ENCODE results near the gene FHAD1. TPM values are rescaled to one million over a fixed set of nuclear protein-coding genes. Genes with fewer than 3 reads are reported as not detected.
A peak's percentile ranks its signal among the peaks of the same experiment; 100 is the strongest.

Gene FHAD1
- total RNA-seq, 1 donor from 2014 or later = not detected

DNA sequence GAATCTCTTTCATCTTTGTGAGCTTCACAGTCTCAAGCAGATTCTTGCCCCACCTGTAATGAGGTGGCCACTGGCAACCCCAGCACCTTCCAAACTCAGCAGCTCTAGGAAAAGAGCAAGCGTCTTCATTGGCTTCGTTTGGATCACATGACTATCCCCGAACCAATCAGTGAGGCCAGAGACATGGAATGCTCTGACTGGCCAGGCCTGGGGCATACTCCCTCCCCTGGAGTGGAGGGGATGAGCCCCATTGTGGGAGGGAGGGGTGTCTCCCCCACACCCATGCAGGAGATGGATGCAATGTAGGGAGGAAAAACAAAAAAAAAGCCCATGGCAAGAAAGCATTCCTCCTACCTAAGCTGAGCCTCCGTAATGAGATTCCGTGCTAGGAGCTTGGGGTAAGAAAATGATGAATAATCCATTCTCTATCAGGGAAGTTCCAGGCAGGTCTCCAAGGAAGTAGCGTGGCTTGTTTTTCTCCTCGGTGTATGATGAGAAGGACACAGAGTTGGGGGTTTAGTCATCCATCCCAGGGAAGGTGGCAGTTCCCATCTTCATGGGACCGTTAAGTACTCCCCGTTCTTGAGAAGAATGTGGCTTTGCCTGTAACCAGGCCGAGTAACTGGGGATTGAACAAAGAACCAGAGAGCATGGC is 32.7 kb downstream of the FHAD1 start:
- Mint-ChIP-seq H3K27me3 (ENCODE audit: low read depth) (peaks cover 12% of the 10 kb centered on the region), H3K4me3 (ENCODE audit: unreplicated experiment) (no peak overlapping the region), H3K4me1 (ENCODE audit: low read depth) (peaks cover 17% of the 10 kb centered on the region), H3K36me3 (ENCODE audit: low read depth) (no peaks in the 10 kb centered on the region), H3K9me3 (ENCODE audit: low read depth) (no peaks in the 10 kb centered on the region), H3K27ac (ENCODE audit: unreplicated experiment) (no peak overlapping the region)
- no peak for DNase-seq (ENCODE audit: low spot score)
- TF ChIP-seq, protein P1, sequence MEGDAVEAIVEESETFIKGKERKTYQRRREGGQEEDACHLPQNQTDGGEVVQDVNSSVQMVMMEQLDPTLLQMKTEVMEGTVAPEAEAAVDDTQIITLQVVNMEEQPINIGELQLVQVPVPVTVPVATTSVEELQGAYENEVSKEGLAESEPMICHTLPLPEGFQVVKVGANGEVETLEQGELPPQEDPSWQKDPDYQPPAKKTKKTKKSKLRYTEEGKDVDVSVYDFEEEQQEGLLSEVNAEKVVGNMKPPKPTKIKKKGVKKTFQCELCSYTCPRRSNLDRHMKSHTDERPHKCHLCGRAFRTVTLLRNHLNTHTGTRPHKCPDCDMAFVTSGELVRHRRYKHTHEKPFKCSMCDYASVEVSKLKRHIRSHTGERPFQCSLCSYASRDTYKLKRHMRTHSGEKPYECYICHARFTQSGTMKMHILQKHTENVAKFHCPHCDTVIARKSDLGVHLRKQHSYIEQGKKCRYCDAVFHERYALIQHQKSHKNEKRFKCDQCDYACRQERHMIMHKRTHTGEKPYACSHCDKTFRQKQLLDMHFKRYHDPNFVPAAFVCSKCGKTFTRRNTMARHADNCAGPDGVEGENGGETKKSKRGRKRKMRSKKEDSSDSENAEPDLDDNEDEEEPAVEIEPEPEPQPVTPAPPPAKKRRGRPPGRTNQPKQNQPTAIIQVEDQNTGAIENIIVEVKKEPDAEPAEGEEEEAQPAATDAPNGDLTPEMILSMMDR (IDR thresholded peaks at IDR 0.05) = no peak

DNA sequence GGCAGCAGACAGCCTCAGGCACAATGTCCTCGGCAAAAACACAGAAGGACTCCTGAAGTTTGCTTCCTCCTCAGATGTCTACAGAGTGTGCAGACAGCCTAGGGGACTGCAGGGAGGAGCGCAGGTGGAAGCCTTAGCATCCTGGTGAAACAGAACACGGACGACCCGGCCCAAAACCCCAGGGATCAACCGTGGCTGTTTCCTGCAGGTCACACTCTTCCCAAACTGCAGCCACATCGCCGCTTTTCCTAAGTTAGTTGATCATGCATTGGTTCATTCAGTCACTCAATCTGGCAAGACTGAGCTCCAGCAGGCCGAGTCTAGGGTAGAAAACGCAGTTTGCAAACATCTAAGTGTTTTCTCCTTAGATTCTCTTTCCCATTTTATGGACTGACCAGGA is 33.4 kb downstream of the FHAD1 start:
- Mint-ChIP-seq H3K36me3 (ENCODE audit: low read depth) (no peaks in the 10 kb centered on the region), H3K4me3 (ENCODE audit: unreplicated experiment) (no peak overlapping the region), H3K9me3 (ENCODE audit: low read depth) (no peaks in the 10 kb centered on the region), H3K27ac (ENCODE audit: unreplicated experiment) (no peak overlapping the region), H3K27me3 (ENCODE audit: low read depth) (peaks cover 10% of the 10 kb centered on the region), H3K4me1 (ENCODE audit: low read depth) (peaks cover 22% of the 10 kb centered on the region)
- TF ChIP-seq, protein P1 (IDR thresholded peaks at IDR 0.05) = no peak
- no peak for DNase-seq (ENCODE audit: low spot score)

DNA sequence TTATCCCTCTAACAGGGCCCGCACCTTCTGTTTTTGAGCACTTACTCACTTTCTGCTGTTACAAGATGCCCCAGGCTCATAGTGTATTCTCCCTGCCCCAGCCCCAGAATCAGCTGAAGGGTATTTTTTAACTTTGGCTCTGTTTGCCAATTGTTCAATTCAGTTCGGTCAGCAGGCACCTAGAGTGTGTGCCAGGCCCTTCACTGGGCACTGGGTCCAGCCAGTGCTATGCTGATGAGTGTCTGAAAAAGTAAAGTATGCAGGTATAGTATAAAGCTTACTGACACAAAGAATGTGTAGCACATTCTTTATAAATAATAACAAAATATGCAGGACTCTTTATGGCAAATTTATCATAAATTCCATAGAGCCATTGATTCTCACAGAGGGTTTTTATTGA is 35.0 kb downstream of the FHAD1 start:
- no peaks in the 10 kb centered on the region for H3K9me3 Mint-ChIP-seq (ENCODE audit: low read depth)
- DNase-seq (ENCODE audit: low spot score) = no peak
- no peak overlapping the region for H3K4me3 Mint-ChIP-seq (ENCODE audit: unreplicated experiment)
- TF ChIP-seq, protein P1 (IDR thresholded peaks at IDR 0.05) = no peak
- no peak overlapping the region for H3K27ac Mint-ChIP-seq (ENCODE audit: unreplicated experiment)
- no peaks in the 10 kb centered on the region for H3K36me3 Mint-ChIP-seq (ENCODE audit: low read depth)
- peaks cover 2% of the 10 kb centered on the region for H3K27me3 Mint-ChIP-seq (ENCODE audit: low read depth)
- H3K4me1 Mint-ChIP-seq (ENCODE audit: low read depth) = peaks cover 22% of the 10 kb centered on the region

DNA sequence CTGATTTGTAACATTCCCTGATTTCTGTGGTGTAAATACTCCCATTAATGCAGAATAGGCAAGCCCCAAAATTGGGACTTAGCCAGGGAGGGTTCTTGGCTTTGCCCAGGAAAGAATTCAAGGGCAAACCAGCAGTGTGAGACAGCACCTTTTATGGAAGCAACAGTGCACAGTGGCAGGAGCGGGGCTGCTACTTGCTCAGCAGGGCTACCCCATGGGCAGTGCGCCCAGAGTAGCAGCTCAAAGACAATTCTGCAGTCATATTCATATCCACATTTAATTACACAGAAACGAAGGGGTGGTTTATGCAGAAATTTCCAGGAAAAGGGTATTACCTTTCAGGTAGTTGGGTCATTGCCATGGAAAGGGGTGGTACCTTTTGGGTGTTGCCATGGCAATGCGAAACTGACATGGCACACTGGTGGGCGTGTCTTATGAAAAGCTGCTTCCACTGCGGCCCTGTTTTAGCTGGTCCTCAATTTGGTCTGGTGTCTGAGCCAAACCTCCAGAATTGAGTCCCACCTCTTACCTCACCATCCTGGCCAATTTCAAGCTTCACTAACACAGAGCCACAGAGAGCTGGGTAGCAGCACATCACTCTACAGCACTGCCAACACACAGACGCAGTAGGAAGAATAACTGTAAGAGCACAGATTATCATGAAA is 35.9 kb downstream of the FHAD1 start:
- no peaks in the 10 kb centered on the region for H3K36me3 Mint-ChIP-seq (ENCODE audit: low read depth)
- DNase-seq (ENCODE audit: low spot score) = no peak
- peaks cover 4% of the 10 kb centered on the region for H3K27me3 Mint-ChIP-seq (ENCODE audit: low read depth)

DNA sequence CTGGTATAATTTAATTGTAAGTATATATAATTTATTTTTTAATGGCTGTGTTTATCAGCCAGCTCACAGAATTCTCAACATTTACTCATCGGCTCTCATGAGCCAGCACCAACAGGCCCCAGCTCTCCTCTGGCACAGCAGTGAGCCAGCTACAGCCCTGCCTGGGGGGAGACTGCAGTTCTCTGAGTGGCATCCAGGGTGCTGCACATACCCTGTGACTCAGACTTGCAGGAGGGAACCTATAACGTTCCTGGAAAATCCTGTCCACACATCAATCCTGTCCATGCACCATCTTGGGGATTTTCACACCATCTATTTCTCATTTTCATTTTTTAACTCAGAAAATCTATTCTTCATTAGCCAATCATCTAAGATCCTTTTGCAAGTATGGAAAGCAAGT is 36.5 kb downstream of the FHAD1 start:
- no peaks in the 10 kb centered on the region for H3K9me3 Mint-ChIP-seq (ENCODE audit: low read depth)
- peaks cover 10% of the 10 kb centered on the region for H3K27me3 Mint-ChIP-seq (ENCODE audit: low read depth)
- no peak overlapping the region for H3K27ac Mint-ChIP-seq (ENCODE audit: unreplicated experiment)
- H3K4me3 Mint-ChIP-seq (ENCODE audit: unreplicated experiment) = no peak overlapping the region
- DNase-seq (ENCODE audit: low spot score) = no peak
- H3K36me3 Mint-ChIP-seq (ENCODE audit: low read depth) = no peaks in the 10 kb centered on the region
- TF ChIP-seq, protein P1 (IDR thresholded peaks at IDR 0.05) = peak; percentile 39
- H3K4me1 Mint-ChIP-seq (ENCODE audit: low read depth) = peaks cover 22% of the 10 kb centered on the region

More for the DNA sequence above, 35.9 kb downstream of the FHAD1 start:
- peak overlapping the region; percentile 36 for H3K27ac Mint-ChIP-seq (ENCODE audit: unreplicated experiment)
- peaks cover 22% of the 10 kb centered on the region for H3K4me1 Mint-ChIP-seq (ENCODE audit: low read depth)
- no peak overlapping the region for H3K4me3 Mint-ChIP-seq (ENCODE audit: unreplicated experiment)
- TF ChIP-seq, protein P1 (IDR thresholded peaks at IDR 0.05) = no peak
- no peaks in the 10 kb centered on the region for H3K9me3 Mint-ChIP-seq (ENCODE audit: low read depth)
